Measurements from ENCODE around the gene KCNF1. TPM values are rescaled to one million over a fixed set of nuclear protein-coding genes. Genes with fewer than 3 reads are reported as not detected.

The KCNF1 gene
- total RNA-seq, 1 donor from 2014 or later = 7.7 TPM

GRCh38 chr2:10879624-10880585, 31.8 kb upstream of the KCNF1 start:
- TF ChIP-seq CTCF (IDR thresholded peaks at IDR 0.05; ENCODE audit: partially characterized antibody, unreplicated experiment) = no peak
- H3K4me3 Mint-ChIP-seq (ENCODE audit: unreplicated experiment) = no peak overlapping the region
- H3K9me3 Mint-ChIP-seq (ENCODE audit: unreplicated experiment) = peaks cover 9% of the 10 kb centered on the region
- H3K4me1 Mint-ChIP-seq (ENCODE audit: low read depth, unreplicated experiment) = peaks cover 18% of the 10 kb centered on the region
- no peak overlapping the region for H3K27ac Mint-ChIP-seq (ENCODE audit: unreplicated experiment)
- H3K36me3 Mint-ChIP-seq (ENCODE audit: unreplicated experiment) = no peaks in the 10 kb centered on the region
- H3K27me3 Mint-ChIP-seq (ENCODE audit: unreplicated experiment) = peaks cover 2% of the 10 kb centered on the region
- no peak for DNase-seq

GRCh38 chr2:10880586-10881321, 31.0 kb upstream of the KCNF1 start:
- TF ChIP-seq CTCF (IDR thresholded peaks at IDR 0.05; ENCODE audit: partially characterized antibody, unreplicated experiment) = no peak
- H3K4me3 Mint-ChIP-seq (ENCODE audit: unreplicated experiment) = no peak overlapping the region
- no peak for DNase-seq
- H3K27me3 Mint-ChIP-seq (ENCODE audit: unreplicated experiment) = no peaks in the 10 kb centered on the region
- H3K27ac Mint-ChIP-seq (ENCODE audit: unreplicated experiment) = no peak overlapping the region
- H3K9me3 Mint-ChIP-seq (ENCODE audit: unreplicated experiment) = peaks cover 5% of the 10 kb centered on the region
- H3K4me1 Mint-ChIP-seq (ENCODE audit: low read depth, unreplicated experiment) = peaks cover 16% of the 10 kb centered on the region
- no peaks in the 10 kb centered on the region for H3K36me3 Mint-ChIP-seq (ENCODE audit: unreplicated experiment)

- Mint-ChIP-seq H3K36me3 (ENCODE audit: unreplicated experiment) (no peaks in the 10 kb centered on the region), H3K4me3 (ENCODE audit: unreplicated experiment) (no peak overlapping the region), H3K27ac (ENCODE audit: unreplicated experiment) (no peak overlapping the region), H3K9me3 (ENCODE audit: unreplicated experiment) (peaks cover 5% of the 10 kb centered on the region), H3K4me1 (ENCODE audit: low read depth, unreplicated experiment) (peaks cover 22% of the 10 kb centered on the region), H3K27me3 (ENCODE audit: unreplicated experiment) (peaks cover 3% of the 10 kb centered on the region)
- no peak for TF ChIP-seq CTCF (IDR thresholded peaks at IDR 0.05; ENCODE audit: partially characterized antibody, unreplicated experiment)
- DNase-seq = no peak
Observed at GRCh38 chr2:10882568-10882967, 29.2 kb upstream of the KCNF1 start.

- Mint-ChIP-seq H3K36me3 (ENCODE audit: unreplicated experiment) (no peaks in the 10 kb centered on the region), H3K4me1 (ENCODE audit: low read depth, unreplicated experiment) (peaks cover 21% of the 10 kb centered on the region), H3K27me3 (ENCODE audit: unreplicated experiment) (peaks cover 3% of the 10 kb centered on the region), H3K4me3 (ENCODE audit: unreplicated experiment) (no peak overlapping the region), H3K9me3 (ENCODE audit: unreplicated experiment) (peaks cover 5% of the 10 kb centered on the region), H3K27ac (ENCODE audit: unreplicated experiment) (no peak overlapping the region)
- DNase-seq = no peak
- no peak for TF ChIP-seq CTCF (IDR thresholded peaks at IDR 0.05; ENCODE audit: partially characterized antibody, unreplicated experiment)
Observed at GRCh38 chr2:10883066-10883465, 28.7 kb upstream of the KCNF1 start.

Data from glutamatergic neuron (in vitro differentiated cells).